ENCODE measurements around the gene GHITM.
A peak's percentile ranks its signal among the peaks of the same experiment; 100 is the strongest.

GHITM gene

DNA sequence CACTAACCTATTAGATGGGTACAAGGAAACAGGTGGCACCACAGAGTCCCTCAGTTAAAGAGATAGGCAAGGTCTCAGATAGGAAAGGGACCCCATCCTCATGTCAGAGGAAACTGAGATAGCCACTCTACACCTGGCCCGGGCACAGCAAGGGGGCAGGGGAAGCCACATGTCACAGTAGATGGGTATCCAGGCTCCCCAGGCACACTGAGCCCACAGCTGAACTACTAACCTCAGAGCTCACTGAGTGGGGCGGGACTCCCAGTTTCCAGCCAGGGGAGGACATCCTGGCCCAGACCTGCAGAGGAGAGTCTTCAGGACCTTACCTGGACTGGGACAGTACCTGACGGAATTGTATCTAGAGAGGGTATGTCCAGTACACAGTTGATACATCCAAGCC, 51.3 kb downstream of the GHITM start:
- no peak for TF ChIP-seq CTCF (IDR thresholded peaks at IDR 0.05; ENCODE audit: borderline replicate concordance, insufficient read depth, low read depth, low read length)
- H3K4me3 ChIP-seq (ENCODE audit: low read depth, low read length), result no peak overlapping the region

- no peak overlapping the region for H3K4me3 ChIP-seq (ENCODE audit: low read depth, low read length)
- no peak for TF ChIP-seq CTCF (IDR thresholded peaks at IDR 0.05; ENCODE audit: borderline replicate concordance, insufficient read depth, low read depth, low read length)
Measured at GRCh38 chr10:84191106-84191505, 51.8 kb downstream of the GHITM start.

DNA sequence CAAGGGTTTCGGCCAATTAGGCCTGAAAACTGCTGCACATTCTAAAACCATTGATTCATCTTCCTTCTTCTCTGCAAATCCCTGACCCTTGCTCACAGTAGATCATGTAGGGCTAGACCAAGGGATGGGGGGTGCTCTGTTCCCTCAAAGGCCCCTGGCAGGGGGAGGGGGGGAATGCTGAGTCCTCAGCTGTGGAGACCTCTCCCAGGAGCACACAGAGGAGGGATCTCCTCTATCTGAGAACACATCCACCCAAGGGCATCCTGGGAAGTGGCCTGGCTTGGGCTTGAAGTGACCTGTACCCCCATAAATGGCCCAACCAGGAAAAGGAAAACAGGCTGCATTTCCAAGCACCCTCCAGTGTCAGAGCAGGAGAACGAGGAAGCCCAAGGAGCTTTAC, 54.0 kb downstream of the GHITM start:
- no peak overlapping the region for H3K4me3 ChIP-seq (ENCODE audit: low read depth, low read length)
- TF ChIP-seq CTCF (IDR thresholded peaks at IDR 0.05; ENCODE audit: borderline replicate concordance, insufficient read depth, low read depth, low read length), result no peak

GRCh38 chr10:84193846-84194423, 54.6 kb downstream of the GHITM start:
- peak overlapping the region; percentile 19 for H3K4me3 ChIP-seq (ENCODE audit: low read depth, low read length)

GRCh38 chr10:84194424-84195043, 55.2 kb downstream of the GHITM start, which contains the start of gene CDHR1:
Gene CDHR1, plus strand, starts transcription at chr10:84194537. Its CDS starts 224 bp downstream, at chr10:84194761.
- TF ChIP-seq CTCF (IDR thresholded peaks at IDR 0.05; ENCODE audit: borderline replicate concordance, insufficient read depth, low read depth, low read length), result no peak

More at GRCh38 chr10:84193846-84194423, 54.6 kb downstream of the GHITM start:
- TF ChIP-seq CTCF (IDR thresholded peaks at IDR 0.05; ENCODE audit: borderline replicate concordance, insufficient read depth, low read depth, low read length), result no peak

DNA sequence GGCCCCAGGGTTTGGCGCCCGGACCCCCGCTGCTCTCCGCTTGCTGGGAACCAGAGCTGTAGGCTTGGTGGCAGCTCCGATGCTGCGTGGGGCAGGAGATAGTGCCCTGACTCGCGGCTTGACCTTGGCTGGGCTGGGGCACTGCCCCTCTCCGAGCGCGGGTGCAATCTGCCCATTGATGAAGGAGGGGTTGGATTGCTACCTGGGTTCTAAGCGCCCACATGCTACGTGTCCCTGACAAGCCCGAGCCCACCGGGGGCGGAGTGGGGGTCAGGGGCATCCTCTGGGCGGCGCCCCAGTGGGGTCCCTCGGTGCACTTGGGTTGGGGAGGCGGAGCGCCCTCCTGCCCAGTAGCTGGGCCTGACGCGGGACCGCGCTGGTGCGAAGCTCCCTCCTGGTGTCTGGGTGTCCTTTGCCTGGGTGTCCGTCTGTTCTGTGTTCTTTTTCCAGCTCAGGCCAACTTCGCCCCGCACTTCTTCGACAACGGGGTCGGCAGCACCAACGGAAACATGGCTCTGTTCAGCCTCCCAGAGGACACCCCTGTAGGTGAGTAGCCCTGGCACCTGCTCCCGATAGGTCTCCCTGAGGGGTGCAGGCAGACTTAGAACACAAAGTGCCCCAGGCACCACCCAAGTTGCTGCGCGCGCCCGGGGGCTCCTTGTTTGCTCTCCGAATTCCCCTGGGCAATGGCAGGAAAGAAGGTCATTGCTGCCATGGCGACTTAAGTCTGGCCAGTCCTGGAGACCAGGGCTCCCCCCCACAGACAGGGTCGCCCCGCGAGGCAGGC, 55.9 kb downstream of the GHITM start:
- no peak for TF ChIP-seq CTCF (IDR thresholded peaks at IDR 0.05; ENCODE audit: borderline replicate concordance, insufficient read depth, low read depth, low read length)
- H3K4me3 ChIP-seq (ENCODE audit: low read depth, low read length), result no peak overlapping the region

More at GRCh38 chr10:84194424-84195043, 55.2 kb downstream of the GHITM start, which contains the start of gene CDHR1:
- peak within 1 kb of the TSS; percentile 19 for H3K4me3 ChIP-seq (ENCODE audit: low read depth, low read length)
